Fibroblast of mammary gland (primary cell): ENCODE data around the gene TNPO3.

Experiments
- DNase-seq: peaks from one replicate; pipeline ENCODE4 v3.0.0-alpha.2; 2010; ENCODE audit warnings: low read depth
- H3K4me3 ChIP-seq: 2 replicates; pipeline ENCODE4 v1.5.1; 2011; ENCODE audit warnings: low read depth, mild to moderate bottlenecking, low read length, moderate library complexity; ENCODE audit not compliant: control insufficient read depth
- CTCF ChIP-seq: conservative IDR thresholded peaks from 2 replicates; pipeline ENCODE4 v1.5.1; 2011; ENCODE audit warnings: low read depth, low read length, inconsistent platforms; ENCODE audit not compliant: control insufficient read depth, insufficient read depth

TNPO3 gene

GRCh38 chr7:128931190-128931798, 123.6 kb downstream of the TNPO3 start:
- no peak overlapping the region for H3K4me3 ChIP-seq
- TF ChIP-seq CTCF: no peak
- no peak for DNase-seq

- no peak overlapping the region for H3K4me3 ChIP-seq
- DNase-seq: no peak
- TF ChIP-seq CTCF: no peak
Measured at GRCh38 chr7:128928882-128929788, 125.8 kb downstream of the TNPO3 start.

- no peak for DNase-seq
- H3K4me3 ChIP-seq: no peak overlapping the region
- no peak for TF ChIP-seq CTCF
Measured at GRCh38 chr7:128928159-128928813, 126.6 kb downstream of the TNPO3 start.

GRCh38 chr7:128924707-128925588, 130.0 kb downstream of the TNPO3 start:
- TF ChIP-seq CTCF: no peak
- no peak overlapping the region for H3K4me3 ChIP-seq
- no peak for DNase-seq

GRCh38 chr7:128923411-128923800, 131.5 kb downstream of the TNPO3 start:
- DNase-seq: no peak
- TF ChIP-seq CTCF: no peak
- no peak overlapping the region for H3K4me3 ChIP-seq

GRCh38 chr7:128922496-128923410, 132.2 kb downstream of the TNPO3 start:
- DNase-seq: no peak
- no peak for TF ChIP-seq CTCF
- no peak overlapping the region for H3K4me3 ChIP-seq
